Karpas-422 (cell line): ENCODE results near the gene DTNBP1. TPM values are rescaled to one million over a fixed set of nuclear protein-coding genes. Genes with fewer than 3 reads are reported as not detected.

ENCODE experiments used
- DNase-seq: peaks from one replicate; pipeline ENCODE4 v3.0.0-alpha.2; 2015
- H2AFZ ChIP-seq: fragments of 200-600 bp; sonication (generic); 2 replicates; pipeline ENCODE4 v1.6.1; 2014; ENCODE audit warnings: antibody characterized with exemption, low read length, mixed read lengths
- H3K27ac ChIP-seq: fragments of 200-600 bp; sonication (generic); 2 replicates; pipeline ENCODE4 v1.5.1; 2014; ENCODE audit warnings: mild to moderate bottlenecking, low read length, moderate library complexity
- H3K27me3 ChIP-seq: fragments of 200-600 bp; sonication (generic); 2 replicates; pipeline ENCODE4 v1.6.1; 2014; ENCODE audit warnings: low read length, mixed read lengths
- H3K36me3 ChIP-seq: fragments of 200-600 bp; sonication (generic); 2 replicates; pipeline ENCODE4 v1.6.1; 2014; ENCODE audit warnings: low read length, mixed read lengths; ENCODE audit not compliant: insufficient read depth
- H3K4me1 ChIP-seq: fragments of 200-600 bp; sonication (generic); 2 replicates; pipeline ENCODE4 v1.6.1; 2014; ENCODE audit warnings: mild to moderate bottlenecking, low read length, mixed read lengths
- H3K4me2 ChIP-seq: fragments of 200-600 bp; sonication (generic); 2 replicates; pipeline ENCODE4 v1.6.1; 2014; ENCODE audit warnings: low read length, low read depth, mild to moderate bottlenecking; ENCODE audit not compliant: poor library complexity, severe bottlenecking
- H3K4me3 ChIP-seq: fragments of 200-600 bp; sonication (generic); 2 replicates; pipeline ENCODE4 v1.5.1; 2014; ENCODE audit warnings: mild to moderate bottlenecking, antibody characterized with exemption, low read length, mixed read lengths
- H3K79me2 ChIP-seq: fragments of 200-600 bp; sonication (generic); 2 replicates; pipeline ENCODE4 v1.6.1; 2014; ENCODE audit warnings: mild to moderate bottlenecking, low read length, mixed read lengths
- H3K9ac ChIP-seq: fragments of 200-600 bp; sonication (generic); 2 replicates; pipeline ENCODE4 v1.6.0; 2014; ENCODE audit warnings: low read length
- H3K9me2 ChIP-seq: fragments of 200-600 bp; sonication (generic), shearing (Covaris generic); replicated peaks from 2 replicates; pipeline ENCODE4 v1.6.0; 2014; ENCODE audit warnings: mild to moderate bottlenecking, low read length, moderate library complexity; ENCODE audit not compliant: insufficient read depth
- H3K9me3 ChIP-seq: fragments of 300-700, 200-600 bp; sonication (generic); 2 replicates; pipeline ENCODE4 v1.6.1; 2014; ENCODE audit warnings: low read length, mixed read lengths
- H4K20me1 ChIP-seq: fragments of 200-600 bp; sonication (generic); 2 replicates; pipeline ENCODE4 v1.6.1; 2014; ENCODE audit warnings: mild to moderate bottlenecking, antibody characterized with exemption, low read length, low read depth; ENCODE audit not compliant: insufficient read depth
- total RNA-seq: library from RNA; depleted of rRNA; stranded (reverse); fragments of >200 nt; shearing (Covaris generic); gene quantifications from 2 replicates; pipeline ENCODE4 v1.2.3, GENCODE V29; 2014; ENCODE audit warnings: low replicate concordance

The DTNBP1 gene
- total RNA-seq, 1 experiment from 2014 or later, result 13.8 TPM

GRCh38 chr6:15577106-15577505 is 85.7 kb downstream of the DTNBP1 start:
- Histone ChIP-seq H3K9me2 (no peaks in the 10 kb centered on the region), H3K4me3 (no peak overlapping the region), H3K9ac (no peak overlapping the region), H3K79me2 (peaks cover 43% of the 10 kb centered on the region), H4K20me1 (no peaks in the 10 kb centered on the region), H2AFZ (no peak overlapping the region), H3K27me3 (no peaks in the 10 kb centered on the region), H3K9me3 (no peaks in the 10 kb centered on the region), H3K4me1 (peaks cover 4% of the 10 kb centered on the region), H3K36me3 (no peaks in the 10 kb centered on the region), H3K27ac (no peak overlapping the region), H3K4me2 (no peak overlapping the region)
- no peak for DNase-seq

GRCh38 chr6:15575357-15576033 is 87.3 kb downstream of the DTNBP1 start:
- no peaks in the 10 kb centered on the region for H3K9me3 ChIP-seq
- H3K9me2 ChIP-seq, result no peaks in the 10 kb centered on the region
- H3K4me2 ChIP-seq, result no peak overlapping the region
- no peak overlapping the region for H2AFZ ChIP-seq
- no peak overlapping the region for H3K9ac ChIP-seq
- H3K27me3 ChIP-seq, result no peaks in the 10 kb centered on the region
- H3K27ac ChIP-seq, result no peak overlapping the region
- H3K4me3 ChIP-seq, result no peak overlapping the region
- no peaks in the 10 kb centered on the region for H4K20me1 ChIP-seq
- H3K4me1 ChIP-seq, result peaks cover 4% of the 10 kb centered on the region
- H3K79me2 ChIP-seq, result peaks cover 39% of the 10 kb centered on the region
- no peaks in the 10 kb centered on the region for H3K36me3 ChIP-seq
- no peak for DNase-seq

GRCh38 chr6:15574486-15574885 is 88.3 kb downstream of the DTNBP1 start:
- H3K9me2 ChIP-seq, result no peaks in the 10 kb centered on the region
- no peak overlapping the region for H3K4me3 ChIP-seq
- H2AFZ ChIP-seq, result no peak overlapping the region
- H3K4me1 ChIP-seq, result peaks cover 4% of the 10 kb centered on the region
- no peak for DNase-seq
- H3K9ac ChIP-seq, result no peak overlapping the region
- no peaks in the 10 kb centered on the region for H3K27me3 ChIP-seq
- H3K27ac ChIP-seq, result no peak overlapping the region
- no peak overlapping the region for H3K4me2 ChIP-seq
- H4K20me1 ChIP-seq, result no peaks in the 10 kb centered on the region
- H3K36me3 ChIP-seq, result no peaks in the 10 kb centered on the region
- H3K79me2 ChIP-seq, result peaks cover 41% of the 10 kb centered on the region
- H3K9me3 ChIP-seq, result no peaks in the 10 kb centered on the region

GRCh38 chr6:15574023-15574422 is 88.8 kb downstream of the DTNBP1 start:
- no peak overlapping the region for H2AFZ ChIP-seq
- no peaks in the 10 kb centered on the region for H4K20me1 ChIP-seq
- H3K79me2 ChIP-seq, result peaks cover 40% of the 10 kb centered on the region
- H3K4me2 ChIP-seq, result no peak overlapping the region
- no peaks in the 10 kb centered on the region for H3K9me2 ChIP-seq
- no peaks in the 10 kb centered on the region for H3K9me3 ChIP-seq
- H3K27ac ChIP-seq, result no peak overlapping the region
- no peak for DNase-seq
- H3K27me3 ChIP-seq, result no peaks in the 10 kb centered on the region
- no peaks in the 10 kb centered on the region for H3K36me3 ChIP-seq
- peaks cover 4% of the 10 kb centered on the region for H3K4me1 ChIP-seq
- no peak overlapping the region for H3K4me3 ChIP-seq
- H3K9ac ChIP-seq, result no peak overlapping the region

GRCh38 chr6:15573384-15573783 is 89.4 kb downstream of the DTNBP1 start:
- Histone ChIP-seq H3K27me3 (no peaks in the 10 kb centered on the region), H2AFZ (no peak overlapping the region), H3K9me2 (no peaks in the 10 kb centered on the region), H3K9me3 (no peaks in the 10 kb centered on the region), H3K79me2 (peaks cover 36% of the 10 kb centered on the region), H3K4me3 (no peak overlapping the region), H3K9ac (no peak overlapping the region), H3K27ac (no peak overlapping the region), H3K4me1 (no peaks in the 10 kb centered on the region), H4K20me1 (no peaks in the 10 kb centered on the region), H3K36me3 (no peaks in the 10 kb centered on the region), H3K4me2 (no peak overlapping the region)
- no peak for DNase-seq

- Histone ChIP-seq H3K9me2 (no peaks in the 10 kb centered on the region), H3K4me1 (no peaks in the 10 kb centered on the region), H2AFZ (no peak overlapping the region), H3K9me3 (no peaks in the 10 kb centered on the region), H3K79me2 (peaks cover 42% of the 10 kb centered on the region), H3K9ac (no peak overlapping the region), H3K4me2 (no peak overlapping the region), H3K27ac (no peak overlapping the region), H3K4me3 (no peak overlapping the region), H3K36me3 (no peaks in the 10 kb centered on the region), H3K27me3 (no peaks in the 10 kb centered on the region), H4K20me1 (no peaks in the 10 kb centered on the region)
- DNase-seq, result no peak
Observed at GRCh38 chr6:15572296-15573016, 90.4 kb downstream of the DTNBP1 start.

- no peak overlapping the region for H3K9ac ChIP-seq
- DNase-seq, result no peak
- H4K20me1 ChIP-seq, result no peaks in the 10 kb centered on the region
- H3K4me3 ChIP-seq, result no peak overlapping the region
- no peaks in the 10 kb centered on the region for H3K9me2 ChIP-seq
- no peak overlapping the region for H3K4me2 ChIP-seq
- H3K27me3 ChIP-seq, result no peaks in the 10 kb centered on the region
- H3K36me3 ChIP-seq, result no peaks in the 10 kb centered on the region
- no peak overlapping the region for H2AFZ ChIP-seq
- peaks cover 43% of the 10 kb centered on the region for H3K79me2 ChIP-seq
- no peaks in the 10 kb centered on the region for H3K9me3 ChIP-seq
- H3K27ac ChIP-seq, result no peak overlapping the region
- no peaks in the 10 kb centered on the region for H3K4me1 ChIP-seq
Observed at GRCh38 chr6:15570171-15570570, 92.7 kb downstream of the DTNBP1 start.

- H3K27me3 ChIP-seq, result no peaks in the 10 kb centered on the region
- no peaks in the 10 kb centered on the region for H3K4me1 ChIP-seq
- H3K27ac ChIP-seq, result no peak overlapping the region
- no peaks in the 10 kb centered on the region for H3K36me3 ChIP-seq
- H3K4me2 ChIP-seq, result no peak overlapping the region
- no peak overlapping the region for H3K4me3 ChIP-seq
- H4K20me1 ChIP-seq, result no peaks in the 10 kb centered on the region
- no peaks in the 10 kb centered on the region for H3K9me3 ChIP-seq
- no peak overlapping the region for H3K9ac ChIP-seq
- H3K79me2 ChIP-seq, result peaks cover 45% of the 10 kb centered on the region
- no peak for DNase-seq
- H2AFZ ChIP-seq, result no peak overlapping the region
- H3K9me2 ChIP-seq, result no peaks in the 10 kb centered on the region
Observed at GRCh38 chr6:15569035-15569995, 93.5 kb downstream of the DTNBP1 start.
